IPS DF 4.7 (cell line): ENCODE results near the gene TMEM200A.
A peak's percentile ranks its signal among the peaks of the same experiment; 100 is the strongest.
"Not testable (repeated sequence)": the region's sequence is repeated elsewhere in the genome, so short reads cannot be mapped to it uniquely, and the experiment has no call there.

Experiments
- DNase-seq: peaks from one replicate; pipeline ENCODE4 v3.0.0-alpha.2; 2013; ENCODE audit warnings: low spot score; ENCODE audit errors: extremely low read depth

The TMEM200A gene

DNA sequence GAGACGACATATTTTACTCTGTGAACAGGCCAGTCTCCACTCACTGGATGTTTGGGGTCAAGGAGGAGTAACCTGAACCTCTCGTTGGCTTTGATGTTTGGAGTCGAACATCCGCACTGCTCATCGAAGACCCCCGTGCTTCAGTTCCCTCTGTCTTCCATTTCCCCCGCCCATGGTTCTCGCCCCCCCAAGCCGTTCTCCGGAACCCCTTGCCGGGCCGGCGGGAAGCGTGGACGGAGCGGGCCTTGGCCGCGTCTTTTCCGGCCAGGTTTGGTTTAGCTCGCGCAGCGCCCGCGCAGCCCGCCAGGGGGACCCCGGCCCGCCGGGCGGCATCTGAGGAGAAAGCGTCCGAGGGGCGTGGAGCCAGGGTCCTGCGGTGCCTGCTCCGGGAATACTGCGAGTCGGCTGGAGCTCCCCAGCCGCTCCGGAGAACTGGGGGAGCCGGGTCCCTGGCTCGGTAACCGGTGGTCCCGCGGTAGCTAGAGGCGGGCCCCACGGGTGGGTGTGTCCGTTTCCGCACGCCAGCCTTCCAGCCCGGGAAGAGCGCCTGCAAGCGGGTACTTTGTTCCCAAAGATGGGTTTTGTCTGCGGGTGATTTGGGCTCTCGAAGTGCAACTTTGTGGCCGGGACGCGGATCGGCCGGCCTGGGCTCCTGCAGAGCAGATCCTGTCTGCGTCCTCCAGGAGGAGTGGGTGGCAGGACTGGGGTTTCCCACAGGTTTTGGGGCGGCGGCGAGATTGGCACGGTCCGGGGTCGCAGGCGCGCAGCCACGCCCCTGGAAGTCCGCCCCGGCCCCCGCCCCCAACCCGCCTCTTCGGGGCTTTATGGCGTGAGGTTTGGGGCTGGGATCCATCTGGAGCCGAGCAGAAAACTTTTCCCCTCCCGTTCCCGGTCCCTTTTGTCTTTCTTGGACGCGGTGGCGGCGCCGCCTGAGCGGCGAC lies at the start of gene TMEM200A:
Gene TMEM200A, plus strand, starts transcription at position 852 of the 941 bp plus-strand sequence. CDS start 74,406 bp downstream, outside the sequence.
- DNase-seq = peak; percentile 49

GRCh38 chr6:130320908-130321307 lies 44.9 kb upstream of the TMEM200A start:
- no peak for DNase-seq

DNA sequence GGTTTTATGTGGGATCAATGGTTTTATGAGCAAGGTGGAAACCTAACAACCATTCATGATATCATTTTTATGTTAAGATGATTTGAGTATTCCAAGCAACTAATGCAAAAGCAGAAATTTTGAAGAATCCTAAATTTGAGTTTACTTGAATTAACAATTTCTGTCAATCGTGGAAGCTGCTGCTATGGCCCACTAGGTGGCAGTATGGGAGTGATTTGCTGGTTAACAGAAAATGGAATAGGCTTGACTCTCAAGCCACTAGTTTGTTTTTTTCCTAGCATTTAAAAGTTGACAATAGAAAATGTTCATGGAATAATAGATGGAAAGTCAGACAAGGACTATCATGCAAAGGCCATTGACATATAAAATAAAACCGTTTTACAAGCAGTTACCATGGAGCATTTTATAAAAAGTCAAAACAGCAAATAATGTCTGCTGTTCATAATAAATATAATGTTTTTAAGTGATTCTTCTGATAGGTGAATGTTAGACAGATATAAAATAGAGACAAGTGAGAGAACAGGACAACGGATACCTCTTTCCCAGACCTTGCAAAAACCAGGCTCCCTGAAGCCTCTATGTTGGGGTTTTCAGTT lies 43.0 kb upstream of the TMEM200A start:
- peak; percentile 14 for DNase-seq

DNA sequence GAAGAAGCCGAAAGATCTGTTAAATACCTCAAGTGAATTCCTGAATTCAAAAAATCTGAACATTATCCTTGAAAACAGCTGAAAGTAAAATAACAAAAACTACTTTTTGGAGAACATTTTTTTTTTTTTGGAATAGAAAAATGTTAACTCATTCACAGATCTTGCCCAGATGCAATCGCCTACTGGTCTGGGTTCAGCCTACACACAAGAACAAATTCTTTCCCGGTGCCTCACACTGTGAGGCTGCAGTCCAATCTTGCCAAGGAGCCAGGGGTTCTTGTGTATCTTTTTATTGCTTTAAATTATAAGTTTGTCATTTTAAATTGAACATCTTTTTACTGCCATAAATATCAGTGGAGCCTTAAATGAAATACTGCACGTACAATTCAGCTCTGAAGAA lies 41.2 kb upstream of the TMEM200A start:
- DNase-seq = no peak

DNA sequence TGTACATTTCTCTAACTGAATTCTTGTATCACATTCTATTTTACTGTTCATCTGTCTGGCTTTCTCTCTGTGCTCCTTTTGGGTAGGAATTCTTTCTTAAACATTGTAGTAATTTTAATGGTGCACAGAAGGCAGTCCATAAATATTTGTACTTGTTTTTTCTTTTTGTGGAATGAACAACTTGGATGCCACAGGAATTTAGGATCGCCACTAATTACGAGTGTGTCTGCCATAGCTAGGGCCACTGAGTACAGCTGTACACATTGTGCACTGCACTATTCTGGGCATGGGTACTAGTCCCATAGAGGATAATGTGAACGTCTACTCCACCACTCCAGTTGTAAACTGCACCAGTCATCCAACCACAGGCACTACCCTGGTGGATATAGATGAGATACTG lies 39.3 kb upstream of the TMEM200A start:
- DNase-seq = no peak

- no peak for DNase-seq
Observed at GRCh38 chr6:130337534-130337933, 28.3 kb upstream of the TMEM200A start.

DNA sequence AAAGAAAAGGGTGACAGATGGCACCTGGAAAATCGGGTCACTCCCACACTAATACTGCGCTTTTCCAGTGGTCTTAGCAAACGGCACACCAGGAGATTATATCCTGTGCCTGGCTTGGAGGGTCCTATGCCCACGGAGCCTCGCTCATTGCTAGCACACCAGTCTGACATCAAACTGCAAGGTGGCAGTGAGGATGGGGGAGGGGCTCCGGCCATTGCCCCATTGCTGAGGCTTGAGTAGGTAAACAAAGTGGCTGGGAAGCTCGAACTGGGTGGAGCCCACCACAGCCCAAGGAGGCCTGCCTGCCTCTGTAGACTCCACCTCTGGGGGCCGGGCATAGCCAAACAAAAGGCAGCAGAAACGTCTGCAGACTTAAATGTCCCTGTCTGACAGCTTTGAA lies 19.5 kb upstream of the TMEM200A start:
- not testable (repeated sequence) for DNase-seq

DNA sequence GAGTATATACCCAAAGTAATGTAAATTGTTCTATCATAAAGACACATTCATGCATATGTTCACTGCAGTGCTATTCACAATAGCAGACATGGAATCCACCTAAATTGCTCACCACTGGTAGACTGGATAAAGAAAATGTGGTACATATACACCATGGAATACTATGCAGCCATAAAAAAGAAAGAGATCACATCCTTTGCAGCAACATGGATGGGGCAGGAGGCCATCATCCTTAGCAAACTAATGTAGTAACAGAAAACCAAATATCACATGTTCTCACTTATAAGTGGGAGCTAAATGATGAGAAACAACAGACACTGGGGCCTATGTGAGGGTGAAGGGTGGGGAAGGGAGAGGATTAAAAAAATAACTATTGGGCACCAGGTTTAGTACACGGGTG lies 11.5 kb upstream of the TMEM200A start:
- no peak for DNase-seq

DNA sequence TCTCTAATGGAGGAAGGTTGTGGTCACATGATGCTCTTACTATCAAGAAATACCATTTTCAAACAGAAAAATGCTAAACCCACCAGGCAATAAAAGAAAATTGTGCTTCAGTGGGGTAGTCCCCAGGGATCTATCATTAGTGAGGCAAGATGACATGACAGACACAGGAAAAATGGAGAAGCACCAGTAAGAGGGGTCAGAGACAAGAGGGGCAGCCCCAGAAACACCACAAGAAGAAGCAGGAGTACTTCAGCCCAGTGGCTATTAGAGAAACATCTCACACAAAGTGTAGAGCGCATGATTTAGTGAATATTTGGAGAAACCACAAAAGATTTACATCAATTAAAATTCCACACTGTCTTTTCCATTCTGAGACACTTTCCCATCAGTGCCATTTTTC lies 10.2 kb upstream of the TMEM200A start:
- DNase-seq = no peak

- no peak for DNase-seq
Observed at GRCh38 chr6:130357436-130357835, 8.4 kb upstream of the TMEM200A start.

DNA sequence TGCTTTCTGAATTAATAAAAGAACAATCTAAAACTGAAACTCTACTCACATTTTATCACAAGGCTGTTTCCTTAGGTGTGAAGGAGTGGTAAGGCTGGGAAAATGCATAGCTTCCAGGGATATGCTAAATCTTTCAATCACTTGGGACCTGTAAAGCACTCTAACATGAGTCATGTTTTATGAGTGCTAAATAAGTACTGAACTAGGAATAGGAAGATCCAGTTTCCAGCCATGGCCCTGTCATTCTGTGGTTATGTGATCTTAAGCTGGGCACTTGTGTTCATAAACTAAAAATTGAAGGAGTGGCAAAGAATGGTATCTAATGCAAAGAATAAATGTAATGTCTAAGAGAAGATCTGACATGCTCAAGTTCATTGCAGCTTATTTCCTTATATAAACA lies 6.1 kb upstream of the TMEM200A start:
- no peak for DNase-seq

DNA sequence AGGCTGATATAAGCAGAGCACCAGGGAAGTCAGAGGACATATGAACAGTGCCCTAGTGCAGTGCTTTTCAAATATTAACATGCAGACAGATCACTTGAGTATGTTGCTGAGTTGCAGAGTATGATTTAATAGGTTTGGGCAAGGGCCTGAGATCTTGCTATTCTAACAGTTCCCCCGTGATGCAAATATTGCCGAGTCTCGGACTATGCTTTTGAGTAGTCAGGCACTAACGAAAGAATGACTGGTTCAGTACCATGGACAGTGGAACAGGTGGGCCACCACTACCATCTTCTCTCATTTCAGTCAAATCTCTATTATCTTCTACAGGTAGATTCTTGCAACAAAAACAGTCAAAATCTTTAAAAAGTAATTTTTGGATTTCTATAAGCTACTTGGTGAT lies 3.7 kb upstream of the TMEM200A start:
- DNase-seq = no peak

GRCh38 chr6:130364224-130364780 lies 1.5 kb upstream of the TMEM200A start:
- DNase-seq = no peak

GRCh38 chr6:130366107-130367005 lies 539 bp downstream of the TMEM200A start:
- DNase-seq = peak; percentile 11

DNA sequence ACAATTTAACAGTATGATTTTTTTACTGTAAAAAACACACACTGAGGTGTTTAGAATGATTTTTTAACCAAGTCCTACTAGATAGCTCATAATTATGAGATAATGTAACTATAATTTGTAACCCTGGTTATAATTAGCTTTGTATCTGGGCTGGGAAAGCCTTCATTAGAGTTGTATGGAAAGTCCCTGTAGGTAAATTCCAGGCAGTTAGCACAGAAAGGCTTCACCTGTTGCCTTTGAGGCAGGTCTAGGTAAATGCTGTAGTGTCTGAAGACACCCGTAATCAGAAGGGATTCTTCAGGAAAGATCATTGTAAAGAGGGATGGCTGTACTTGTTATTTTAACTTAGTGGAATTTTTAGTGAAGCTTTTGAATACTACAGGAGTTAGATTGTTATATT lies 1.9 kb downstream of the TMEM200A start:
- DNase-seq = no peak

DNA sequence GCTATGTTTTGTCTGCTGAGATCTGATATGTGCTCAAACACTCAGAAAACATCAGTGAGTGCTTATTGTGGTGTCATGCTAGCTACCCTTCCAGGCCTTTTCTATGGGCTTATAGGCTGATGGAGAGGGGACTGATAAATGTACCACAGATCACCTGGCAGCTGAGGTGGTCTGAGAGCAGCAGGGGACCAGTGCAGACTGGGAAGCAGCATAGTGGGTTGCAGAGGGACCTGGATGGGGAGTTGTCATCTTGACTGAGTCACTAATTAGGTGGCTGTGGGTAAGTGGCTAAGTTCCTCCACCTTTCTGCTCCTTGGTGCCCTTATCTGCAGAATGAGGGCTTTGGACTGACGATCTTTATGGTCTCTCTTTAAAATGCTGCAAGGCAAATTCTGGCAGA lies 2.8 kb downstream of the TMEM200A start:
- DNase-seq = no peak

GRCh38 chr6:130369831-130370230 lies 4.0 kb downstream of the TMEM200A start:
- DNase-seq = no peak

DNA sequence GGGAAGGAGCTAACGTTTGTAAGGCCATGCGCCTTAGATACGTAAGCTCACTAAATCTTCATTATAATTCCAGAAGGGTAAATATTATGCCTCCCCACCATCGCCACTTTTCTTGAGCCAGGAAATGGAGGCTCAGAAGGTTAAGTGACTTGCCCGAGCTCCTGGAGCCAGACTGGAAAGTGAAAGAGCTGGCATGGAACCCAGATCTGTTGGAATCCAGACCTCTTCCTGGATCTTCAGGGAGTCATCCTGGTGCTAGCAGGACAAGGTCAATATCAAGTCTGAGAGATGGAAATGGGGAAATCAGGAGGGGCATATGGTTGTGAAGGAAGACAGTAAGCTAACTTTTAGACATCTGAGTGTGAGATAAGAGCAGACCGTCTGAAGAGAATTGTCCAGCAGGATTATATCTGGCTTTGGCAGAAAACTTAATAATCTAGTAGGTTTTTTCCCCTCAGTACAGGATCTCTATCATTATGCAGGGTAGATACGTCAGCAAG lies 6.2 kb downstream of the TMEM200A start:
- no peak for DNase-seq

GRCh38 chr6:130372786-130373185 lies 7.0 kb downstream of the TMEM200A start:
- no peak for DNase-seq

DNA sequence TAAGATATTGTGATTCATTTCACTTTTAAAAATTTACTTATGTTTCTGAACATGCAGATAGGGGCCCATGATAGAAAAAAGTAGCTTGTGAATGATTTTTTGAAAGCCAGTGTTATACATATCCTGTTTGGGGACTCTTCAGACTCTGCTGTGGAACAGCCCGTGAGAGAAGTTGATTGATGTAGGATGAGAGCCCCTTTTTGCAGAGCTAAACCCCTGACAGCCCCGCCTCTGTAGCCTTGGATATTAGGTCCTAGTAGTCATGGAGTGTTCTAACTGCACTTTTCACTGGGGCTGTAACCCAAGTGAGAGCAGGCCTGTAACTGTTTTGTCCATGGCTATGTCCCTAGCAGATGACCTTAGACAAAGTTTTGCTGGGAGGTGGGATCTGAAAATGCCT lies 8.2 kb downstream of the TMEM200A start:
- no peak for DNase-seq

DNA sequence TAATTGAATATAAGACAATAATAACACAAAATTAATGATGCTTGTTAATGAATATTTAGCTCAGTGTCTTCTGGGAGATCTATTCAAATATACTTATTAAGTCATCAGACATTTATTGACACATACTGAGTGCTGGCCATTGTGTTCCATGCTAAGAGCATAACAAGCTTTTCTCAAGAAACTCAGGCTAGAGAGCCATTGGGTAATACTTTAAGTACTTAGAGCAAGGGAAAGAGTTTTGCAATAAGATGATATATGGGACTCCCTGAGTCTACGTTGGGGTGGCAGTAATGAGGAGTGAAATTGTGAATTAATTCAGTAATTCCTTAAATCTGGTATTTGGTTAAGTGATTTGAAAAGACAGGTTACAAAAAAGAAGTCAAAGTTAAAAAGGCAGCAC lies 11.1 kb downstream of the TMEM200A start:
- no peak for DNase-seq
